H1 (cell line): ENCODE measurements around the gene PTPN5. TPM values are rescaled to one million over a fixed set of nuclear protein-coding genes. Genes with fewer than 3 reads are reported as not detected.

ENCODE experiments used
- CTCF ChIA-PET: fragments of 300-600 bp; sonication (Branson Sonifier 250); formaldehyde crosslinking; loops from one replicate; lab custom pipeline; 2021; ENCODE audit not compliant: partially characterized antibody; lab: Charles Lee
- POLR2A ChIA-PET: fragments of 300-600 bp; sonication (Branson Sonifier 250); formaldehyde crosslinking; loops from one replicate; lab custom pipeline; 2021; ENCODE audit warnings: inconsistent platforms; ENCODE audit not compliant: partially characterized antibody; lab: Charles Lee
- DNase-seq, 2 experiments: peaks; one replicate each; pipeline versions ENCODE4 v3.0.0 to v3.0.0-alpha.2; 2010 to 2022; ENCODE audit warnings: low spot score in 2 of 2, low read depth in 1 of 2, mixed read lengths in 1 of 2
- FAIRE-seq: peaks from 2 replicates; lab custom pipeline; 2011; peaks lifted over from hg19 to GRCh38; lab: Jason Lieb, UNC
- H2AFZ ChIP-seq: 2 replicates; pipeline ENCODE4 v1.8.1; 2012; ENCODE audit warnings: low read length, inconsistent platforms
- H2AK5ac ChIP-seq: 2 replicates; pipeline ENCODE4 v1.6.1; 2013; ENCODE audit warnings: low read depth, low read length
- H2BK120ac ChIP-seq: replicated peaks from 2 replicates; pipeline ENCODE3; 2013; ENCODE audit warnings: low read depth, low read length, inconsistent platforms
- H2BK12ac ChIP-seq: 2 replicates; pipeline ENCODE4 v1.6.1; 2013; ENCODE audit warnings: low read depth, low read length
- H2BK15ac ChIP-seq: 2 replicates; pipeline ENCODE4 v1.6.1; 2013; ENCODE audit warnings: low read length
- H2BK20ac ChIP-seq: 2 replicates; pipeline ENCODE4 v1.6.1; 2013; ENCODE audit warnings: low read length
- H2BK5ac ChIP-seq: 2 replicates; pipeline ENCODE4 v1.6.1; 2013; ENCODE audit warnings: low read depth, low read length
- H3K14ac ChIP-seq: 2 replicates; pipeline ENCODE4 v1.6.1; 2013; ENCODE audit warnings: inconsistent platforms; ENCODE audit not compliant: insufficient read length
- H3K18ac ChIP-seq: 2 replicates; pipeline ENCODE4 v1.6.1; 2013; ENCODE audit warnings: low read length; ENCODE audit errors: extremely low read depth
- H3K23ac ChIP-seq: 2 replicates; pipeline ENCODE4 v1.6.1; 2013; ENCODE audit warnings: inconsistent platforms; ENCODE audit not compliant: insufficient read length
- H3K23me2 ChIP-seq: 2 replicates; pipeline ENCODE4 v1.6.1; 2013; ENCODE audit warnings: low read depth, low read length
- H3K27ac ChIP-seq: 2 replicates; pipeline ENCODE4 v1.6.1; 2011; ENCODE audit warnings: low read depth, low read length, inconsistent platforms
- H3K27me3 ChIP-seq, 4 experiments: replicated peaks in 1 of 4; 1 replicate in 1 of 4; 2 replicates in 3 of 4; pipeline versions ENCODE4 v1.6.1 to v1.8.1; 2011 to 2013; ENCODE audit warnings: low read length in 3 of 4, mild to moderate bottlenecking in 3 of 4, inconsistent platforms in 2 of 4, mixed read lengths in 2 of 4, moderate library complexity in 1 of 4; ENCODE audit not compliant: control insufficient read depth in 3 of 4, insufficient read depth in 3 of 4; ENCODE audit errors: extremely low read depth in 1 of 4
- H3K36me3 ChIP-seq, 4 experiments: 2 replicates each; pipeline versions ENCODE4 v1.6.1 to v1.8.1; 2011 to 2013; ENCODE audit warnings: mild to moderate bottlenecking in 4 of 4, low read length in 3 of 4, moderate library complexity in 2 of 4, control low read depth in 1 of 4, inconsistent platforms in 1 of 4; ENCODE audit not compliant: insufficient read depth in 4 of 4, control insufficient read depth in 2 of 4
- H3K4ac ChIP-seq: replicated peaks from 2 replicates; pipeline ENCODE3; 2013; ENCODE audit warnings: low read length, low read depth, mixed read lengths, inconsistent platforms; ENCODE audit not compliant: insufficient read length
- H3K4me1 ChIP-seq, 4 experiments: replicated peaks in 1 of 4; 1 replicate in 1 of 4; 2 replicates in 3 of 4; pipeline versions ENCODE4 v1.6.1 to v1.8.1; 2011 to 2013; ENCODE audit warnings: low read length in 3 of 4, inconsistent platforms in 2 of 4, mixed read lengths in 1 of 4; ENCODE audit not compliant: insufficient read depth in 4 of 4, control insufficient read depth in 3 of 4
- H3K4me2 ChIP-seq, 2 experiments: 2 replicates each; pipeline versions ENCODE4 v1.6.1 to v1.8.1; 2011 to 2013; ENCODE audit warnings: low read depth in 2 of 2, low read length in 2 of 2, control low read depth in 1 of 2, inconsistent platforms in 1 of 2, mild to moderate bottlenecking in 1 of 2; ENCODE audit not compliant: insufficient read depth in 1 of 2
- H3K4me3 ChIP-seq, 4 experiments: fragments of 200-600, 300-600 bp in 1 of 4; sonication (generic), shearing (Covaris generic), sonication (Bioruptor Twin) in 1 of 4; 2 replicates each; pipeline versions ENCODE4 v1.5.1 to v1.8.1; 2011 to 2016; ENCODE audit warnings: low read length in 4 of 4, low read depth in 3 of 4, control low read depth in 2 of 4, inconsistent platforms in 2 of 4, mild to moderate bottlenecking in 2 of 4, mixed read lengths in 1 of 4, moderate library complexity in 1 of 4; ENCODE audit not compliant: insufficient read depth in 2 of 4; ENCODE audit errors: extremely low read depth in 1 of 4
- H3K56ac ChIP-seq: replicated peaks from 2 replicates; pipeline ENCODE3; 2013; ENCODE audit warnings: low read depth, mild to moderate bottlenecking, mixed read lengths, low read length, inconsistent platforms; ENCODE audit not compliant: insufficient read length
- H3K79me1 ChIP-seq: 2 replicates; pipeline ENCODE4 v1.6.1; 2013; ENCODE audit warnings: low read depth, low read length, control low read depth
- H3K79me2 ChIP-seq, 2 experiments: 2 replicates each; pipeline versions ENCODE4 v1.6.1 to v1.8.1; 2012 to 2013; ENCODE audit warnings: low read length in 2 of 2, mild to moderate bottlenecking in 2 of 2, inconsistent platforms in 1 of 2; ENCODE audit not compliant: insufficient read depth in 2 of 2, control insufficient read depth in 1 of 2
- H3K9ac ChIP-seq, 4 experiments: replicated peaks in 1 of 4; 1 replicate in 1 of 4; 2 replicates in 3 of 4; pipeline versions ENCODE4 v1.6.1 to v1.8.1; 2011 to 2013; ENCODE audit warnings: low read depth in 3 of 4, low read length in 3 of 4, control low read depth in 2 of 4, mild to moderate bottlenecking in 2 of 4, moderate library complexity in 2 of 4, inconsistent platforms in 1 of 4; ENCODE audit errors: extremely low read depth in 1 of 4
- H3K9me3 ChIP-seq, 2 experiments: 2 replicates each; pipeline versions ENCODE4 v1.6.1 to v1.8.1; 2012 to 2013; ENCODE audit warnings: mild to moderate bottlenecking in 2 of 2, moderate library complexity in 2 of 2, control low read depth in 1 of 2, inconsistent platforms in 1 of 2, low read depth in 1 of 2, low read length in 1 of 2, mixed read lengths in 1 of 2; ENCODE audit not compliant: insufficient read depth in 2 of 2
- H4K20me1 ChIP-seq, 2 experiments: replicated peaks in 1 of 2; 2 replicates each; pipeline versions ENCODE3 to v1.8.1; 2011 to 2013; ENCODE audit warnings: inconsistent platforms in 2 of 2, low read length in 2 of 2, mild to moderate bottlenecking in 1 of 2; ENCODE audit not compliant: insufficient read depth in 2 of 2, control insufficient read depth in 1 of 2
- H4K5ac ChIP-seq: 2 replicates; pipeline ENCODE4 v1.6.1; 2013; ENCODE audit warnings: low read length, low read depth, mixed read lengths, inconsistent platforms; ENCODE audit not compliant: insufficient read length
- H4K8ac ChIP-seq: 2 replicates; pipeline ENCODE4 v1.8.0; 2013; ENCODE audit warnings: mild to moderate bottlenecking, moderate library complexity, low read length, inconsistent platforms; ENCODE audit not compliant: insufficient read depth; ENCODE audit errors: extremely low read depth
- H4K91ac ChIP-seq: replicated peaks from 2 replicates; pipeline ENCODE3; 2013; ENCODE audit warnings: low read length, mixed read lengths, inconsistent platforms; ENCODE audit not compliant: insufficient read length
- CEBPB ChIP-seq: IDR thresholded peaks from 2 replicates; pipeline ENCODE4 v1.6.1; 2012; ENCODE audit warnings: low read depth, low read length
- EGR1 ChIP-seq: IDR thresholded peaks from 2 replicates; pipeline ENCODE4 v1.6.1; 2011; ENCODE audit warnings: low read depth, low read length, borderline replicate concordance
- POLR2A ChIP-seq, 2 experiments: IDR thresholded peaks; 1 replicate in 1 of 2; 2 replicates in 1 of 2; pipeline ENCODE4 v1.6.1; 2011; ENCODE audit warnings: low read depth in 2 of 2, low read length in 2 of 2, mild to moderate bottlenecking in 2 of 2; ENCODE audit errors: control extremely low read depth in 1 of 2
- POLR2AphosphoS5 ChIP-seq: IDR thresholded peaks from 2 replicates; pipeline ENCODE4 v1.6.1; 2011; ENCODE audit warnings: low read depth, low read length
- SIN3A ChIP-seq, 2 experiments: IDR thresholded peaks in 1 of 2; conservative IDR thresholded peaks in 1 of 2; 2 replicates each; pipeline ENCODE4 v1.6.1; 2011 to 2012; ENCODE audit warnings: low read length in 2 of 2, improper control_type of control experiment in 1 of 2, low read depth in 1 of 2, mild to moderate bottlenecking in 1 of 2
- SP1 ChIP-seq: IDR thresholded peaks from 2 replicates; pipeline ENCODE4 v1.6.1; 2011; ENCODE audit warnings: low read depth, low read length
- TAF1 ChIP-seq: IDR thresholded peaks from 2 replicates; pipeline ENCODE4 v1.6.1; 2011; ENCODE audit warnings: mild to moderate bottlenecking, low read depth, low read length
- WGBS, 2 experiments: shearing (Covaris generic) in 1 of 2; methylation state at CpG; one replicate each; pipeline versions ENCODE4 v1.1.6 to v1.1.7; 2013 to 2015; ENCODE audit warnings: low lambda C conversion rate in 2 of 2, mixed read lengths in 2 of 2, inconsistent platforms in 1 of 2, low coverage in 1 of 2, missing lambda C conversion rate in 1 of 2; ENCODE audit not compliant: insufficient replicate concordance in 2 of 2, insufficient coverage in 1 of 2, insufficient read length in 1 of 2; ENCODE audit errors: extremely low coverage in 1 of 2, missing lambda C conversion rate in 1 of 2; 5-methylcytosine and 5-hydroxymethylcytosine counted together
- polyA plus RNA-seq, 7 experiments: library from polyadenylated mRNA; depleted of rRNA in 3 of 7; stranded (reverse) in 5 of 7; unstranded in 2 of 7; fragments of >200 nt in 5 of 7; fragments of 200-250 nt in 2 of 7; gene quantifications; 1 replicate in 5 of 7; 2 replicates in 1 of 7; 4 replicates in 1 of 7; pipeline versions ENCODE4 v1.2.1 to v1.2.3, GENCODE V29; 2011 to 2013; ENCODE audit warnings: missing spikeins in 2 of 7, mixed read lengths in 2 of 7
- total RNA-seq: library from RNA; stranded (reverse); fragmentation: NEBNext Ultra II Directional; extraction: Animal tissue kit (Norgen Biotek cat#: 25700); gene quantifications from 2 replicates; pipeline ENCODE4 v1.2.1, GENCODE V29; 2021

The PTPN5 gene
- total and polyA plus RNA-seq, 2 of the 8 experiments (the other 6 are each of a cell fraction or from before 2014, with no cell fraction given): 8.4 to 12.9 TPM

- Histone ChIP-seq H3K4me1 (no peaks in the 10 kb centered on the region), H3K9ac (no peak overlapping the region), H2BK20ac (no peak overlapping the region), H2BK12ac (no peak overlapping the region), H3K27ac (no peak overlapping the region), H3K56ac (no peak overlapping the region), H4K8ac (peak overlapping the region; percentile 69), H3K23ac (no peak overlapping the region), H3K36me3 (no peaks in the 10 kb centered on the region), H2AK5ac (no peak overlapping the region), H3K18ac (no peak overlapping the region), H3K14ac (no peak overlapping the region), H3K23me2 (peaks cover 2% of the 10 kb centered on the region; the same call in 1 of the 2 replicates), H3K27me3 (peaks cover 0 to 7% (median 0%) of the 10 kb centered on the region in 4 experiments; a peak in 2 of 7 replicates), H2BK5ac (no peak overlapping the region), H3K9me3 (no peaks in the 10 kb centered on the region), H2BK120ac (no peak overlapping the region), H3K79me2 (no peaks in the 10 kb centered on the region), H3K4ac (no peak overlapping the region), H3K4me2 (no peak overlapping the region), H3K4me3 (no peak overlapping the region), H4K20me1 (no peaks in the 10 kb centered on the region), H2BK15ac (no peak overlapping the region), H4K91ac (no peak overlapping the region), H2AFZ (no peak overlapping the region), H4K5ac (no peak overlapping the region), H3K79me1 (no peaks in the 10 kb centered on the region)
- ChIA-PET CTCF (interaction anchor here (0.9 to 2.7 kb wide), 5 partner anchors 7 to 17 kb away, joined by 3 to 15 read pairs (median 4); partner anchors contain the start of gene IGSF22), POLR2A (no interaction called here)
- DNase-seq: no peak
- 82% methylated on average over 8 of the region's 10 CpGs; no CpG with 5 or more reads in 1 of the 2 experiments for WGBS, 2 experiments
- TF ChIP-seq POLR2AphosphoS5 (no peak), TAF1 (no peak), CEBPB (no peak), POLR2A (IDR thresholded peaks at IDR 0.05; ENCODE audit: control extremely low read depth in 1 of 2, low read depth in 2 of 2, low read length in 2 of 2) (no peak), SIN3A (conservative IDR thresholded peaks at IDR 0.05 in 1 of 2, IDR thresholded peaks at IDR 0.05 in 1 of 2; ENCODE audit: low read depth in 1 of 2, low read length in 2 of 2) (no peak), SP1 (no peak), EGR1 (no peak)
- FAIRE-seq: no peak
Observed at GRCh38 chr11:18714443-18714780, 77.2 kb downstream of the PTPN5 start.
